ENCODE measurements around the gene LECT2.

GRCh38 chr5:136000147-136000546 is 45.4 kb upstream of the LECT2 start:
- TF ChIP-seq POLR2A (IDR thresholded peaks at IDR 0.05) (no peak), CTCF (IDR thresholded peaks at IDR 0.05) (no peak), POLR2AphosphoS5 (IDR thresholded peaks at IDR 0.05) (no peak)

Data from breast epithelium (tissue), 3 donors.